ENCODE data around the gene TXNL1. TPM values are rescaled to one million over a fixed set of nuclear protein-coding genes. Genes with fewer than 3 reads are reported as not detected.

The TXNL1 gene
- total and polyA plus RNA-seq, 2 of the 13 experiments (the other 11 are each of a cell fraction or from before 2014, with no cell fraction given), result 41.9 to 73.1 TPM

GRCh38 chr18:56638232-56639103, at the start of gene TXNL1 (continued):
- TF ChIP-seq HMGXB3 (CRISPR knock-in tag; IDR thresholded peaks at IDR 0.05; ENCODE audit: borderline replicate concordance) (peak; percentile 54; the same call in 1 of the 2 replicates), TEF (CRISPR knock-in tag; IDR thresholded peaks at IDR 0.05) (no peak), ZNF180 (CRISPR knock-in tag; IDR thresholded peaks at IDR 0.05; ENCODE audit: borderline replicate concordance, low read depth) (no peak), ZNF276 (CRISPR knock-in tag; IDR thresholded peaks at IDR 0.05; ENCODE audit: low read depth) (no peak), ZNF781 (CRISPR knock-in tag; IDR thresholded peaks at IDR 0.05; ENCODE audit: borderline replicate concordance, not compliant biosample characterization) (peak; percentile 46), FOXM1 (CRISPR knock-in tag; IDR thresholded peaks at IDR 0.05) (no peak), AFF4 (CRISPR knock-in tag; IDR thresholded peaks at IDR 0.05) (no peak), ZBTB20 (CRISPR knock-in tag; IDR thresholded peaks at IDR 0.05; ENCODE audit: borderline replicate concordance, low read depth) (peak; percentile 56; the same call in 1 of the 2 replicates), SMAD3 (CRISPR knock-in tag; IDR thresholded peaks at IDR 0.05) (peak; percentile 59; the same call in 1 of the 2 replicates), RFXAP (CRISPR knock-in tag; IDR thresholded peaks at IDR 0.05; ENCODE audit: borderline replicate concordance) (peak; percentile 81; the same call in 1 of the 2 replicates), MED8 (CRISPR knock-in tag; IDR thresholded peaks at IDR 0.05; ENCODE audit: insufficient replicate concordance) (peak; percentile 57), HNF1B (CRISPR knock-in tag; IDR thresholded peaks at IDR 0.05) (no peak), ATF5 (CRISPR knock-in tag; IDR thresholded peaks at IDR 0.05; ENCODE audit: low read depth) (no peak)

Measured in HepG2 (cell line).